Muscle of leg (tissue), 11 donors: ENCODE measurements around the gene SLC31A1. TPM values are rescaled to one million over a fixed set of nuclear protein-coding genes. Genes with fewer than 3 reads are reported as not detected.

Experiments
- DNase-seq: peaks from one replicate; pipeline ENCODE4 v3.0.0; 2013
- H3K27ac ChIP-seq: one replicate; pipeline ENCODE4 v1.5.1; 2013; ENCODE audit warnings: mild to moderate bottlenecking, low read length, control low read depth
- H3K27me3 ChIP-seq: one replicate; pipeline ENCODE4 v1.6.1; 2013; ENCODE audit warnings: low read length; ENCODE audit not compliant: control insufficient read depth, insufficient read depth
- H3K36me3 ChIP-seq: one replicate; pipeline ENCODE4 v1.6.1; 2013; ENCODE audit warnings: low read length; ENCODE audit not compliant: control insufficient read depth, insufficient read depth
- H3K4me1 ChIP-seq: one replicate; pipeline ENCODE4 v1.6.1; 2013; ENCODE audit warnings: low read length; ENCODE audit not compliant: control insufficient read depth, insufficient read depth
- H3K4me3 ChIP-seq: one replicate; pipeline ENCODE4 v1.5.1; 2013; ENCODE audit warnings: low read length, control low read depth
- H3K9me3 ChIP-seq: replicated peaks from 2 replicates; pipeline ENCODE4 v1.6.1; 2013; ENCODE audit warnings: low read depth, low read length; ENCODE audit not compliant: control insufficient read depth
- WGBS: methylation state at CpG from one replicate; pipeline ENCODE4 v1.1.5; 2013; ENCODE audit warnings: missing lambda C conversion rate; ENCODE audit not compliant: insufficient coverage; 5-methylcytosine and 5-hydroxymethylcytosine counted together
- polyA plus RNA-seq, 8 donors: library from polyadenylated mRNA; unstranded; fragments of 120-200 nt; gene quantifications; one replicate each; pipeline versions ENCODE4 v1.2.1 to v1.2.3, GENCODE V29; 2013; ENCODE audit warnings: inconsistent platforms in 1 of 8, low replicate concordance in 1 of 8; ENCODE audit not compliant: insufficient read length in 8 of 8, insufficient read depth in 1 of 8
- total RNA-seq: library from RNA; stranded (reverse); fragments of 120-200 nt; gene quantifications from one replicate; pipeline ENCODE4 v1.2.4, GENCODE V29; 2013

SLC31A1 gene
- total and polyA plus RNA-seq, 9 donors = 8.0 to 14.2 (median 10.1) TPM

GRCh38 chr9:113216406-113216805 is 4.9 kb upstream of the SLC31A1 start:
- no CpG with 5 or more reads among the region's 3 CpGs for WGBS
- no peak overlapping the region for H3K4me3 ChIP-seq
- H3K4me1 ChIP-seq = peaks cover 7% of the 10 kb centered on the region

GRCh38 chr9:113219186-113219936 is 2.0 kb upstream of the SLC31A1 start:
- no peak overlapping the region for H3K4me3 ChIP-seq
- WGBS = 80% methylated on average over 1 of the region's 3 CpGs
- peak overlapping the region; percentile 23 for H3K27ac ChIP-seq
- H3K36me3 ChIP-seq = no peaks in the 10 kb centered on the region
- peak; percentile 40 for DNase-seq
- peaks cover 18% of the 10 kb centered on the region for H3K4me1 ChIP-seq
- no peaks in the 10 kb centered on the region for H3K27me3 ChIP-seq
- peaks cover 2% of the 10 kb centered on the region for H3K9me3 ChIP-seq

More at GRCh38 chr9:113216406-113216805, 4.9 kb upstream of the SLC31A1 start:
- Histone ChIP-seq H3K27me3 (no peaks in the 10 kb centered on the region), H3K27ac (no peak overlapping the region), H3K9me3 (peaks cover 2% of the 10 kb centered on the region), H3K36me3 (no peaks in the 10 kb centered on the region)
- DNase-seq = no peak

GRCh38 chr9:113219969-113220368 is 1.4 kb upstream of the SLC31A1 start:
- Histone ChIP-seq H3K36me3 (no peaks in the 10 kb centered on the region), H3K27ac (peak overlapping the region; percentile 93), H3K4me1 (peaks cover 18% of the 10 kb centered on the region), H3K4me3 (peak overlapping the region; percentile 95), H3K9me3 (no peaks in the 10 kb centered on the region), H3K27me3 (no peaks in the 10 kb centered on the region)
- DNase-seq = peak; percentile 15
- no CpG with 5 or more reads among the region's 1 CpG for WGBS

GRCh38 chr9:113220467-113221002 is 809 bp upstream of the SLC31A1 start:
- no peak for DNase-seq
- Histone ChIP-seq H3K36me3 (no peaks in the 10 kb centered on the region), H3K27me3 (no peaks in the 10 kb centered on the region), H3K4me1 (peaks cover 18% of the 10 kb centered on the region), H3K27ac (peak overlapping the region; percentile 93), H3K4me3 (peak overlapping the region; percentile 95), H3K9me3 (no peaks in the 10 kb centered on the region)
- WGBS = 0% methylated on average over 7 of the region's 11 CpGs

GRCh38 chr9:113221800-113222481 is 597 bp downstream of the SLC31A1 start:
- peak; percentile 30 for DNase-seq
- WGBS = 7% methylated on average over 11 of the region's 20 CpGs
- Histone ChIP-seq H3K4me3 (peak overlapping the region; percentile 95), H3K27ac (peak overlapping the region; percentile 90), H3K9me3 (no peaks in the 10 kb centered on the region), H3K4me1 (peaks cover 18% of the 10 kb centered on the region), H3K36me3 (no peaks in the 10 kb centered on the region), H3K27me3 (no peaks in the 10 kb centered on the region)

- DNase-seq = peak; percentile 22
- peaks cover 18% of the 10 kb centered on the region for H3K4me1 ChIP-seq
- WGBS = 53% methylated on average over 4 of the region's 5 CpGs
These were observed 1.1 kb downstream of the SLC31A1 start for GRCh38 chr9:113222482-113222841.

GRCh38 chr9:113223963-113224362 is 2.6 kb downstream of the SLC31A1 start:
- Histone ChIP-seq H3K27ac (no peak overlapping the region), H3K36me3 (no peaks in the 10 kb centered on the region), H3K4me3 (no peak overlapping the region), H3K9me3 (no peaks in the 10 kb centered on the region), H3K4me1 (peaks cover 18% of the 10 kb centered on the region), H3K27me3 (no peaks in the 10 kb centered on the region)
- no CpG with 5 or more reads among the region's 2 CpGs for WGBS
- no peak for DNase-seq

More at GRCh38 chr9:113222482-113222841, 1.1 kb downstream of the SLC31A1 start:
- H3K27ac ChIP-seq = no peak overlapping the region
- H3K4me3 ChIP-seq = peak overlapping the region; percentile 95
- no peaks in the 10 kb centered on the region for H3K36me3 ChIP-seq
- H3K27me3 ChIP-seq = no peaks in the 10 kb centered on the region
- no peaks in the 10 kb centered on the region for H3K9me3 ChIP-seq

- no peaks in the 10 kb centered on the region for H3K9me3 ChIP-seq
These were observed 6.1 kb downstream of the SLC31A1 start for GRCh38 chr9:113227436-113227835.

GRCh38 chr9:113228130-113228665 is 6.9 kb downstream of the SLC31A1 start:
- no peaks in the 10 kb centered on the region for H3K9me3 ChIP-seq
- no peaks in the 10 kb centered on the region for H3K27me3 ChIP-seq
- DNase-seq = no peak
- no peak overlapping the region for H3K4me3 ChIP-seq
- H3K4me1 ChIP-seq = no peaks in the 10 kb centered on the region
- no peak overlapping the region for H3K27ac ChIP-seq
- no CpG with 5 or more reads among the region's 3 CpGs for WGBS
- no peaks in the 10 kb centered on the region for H3K36me3 ChIP-seq

More at GRCh38 chr9:113227436-113227835, 6.1 kb downstream of the SLC31A1 start:
- WGBS = no CpG with 5 or more reads among the region's 1 CpG
- Histone ChIP-seq H3K4me3 (no peak overlapping the region), H3K36me3 (no peaks in the 10 kb centered on the region), H3K27ac (no peak overlapping the region), H3K27me3 (no peaks in the 10 kb centered on the region), H3K4me1 (peaks cover 3% of the 10 kb centered on the region)
- no peak for DNase-seq

- no peaks in the 10 kb centered on the region for H3K4me1 ChIP-seq
- H3K27me3 ChIP-seq = no peaks in the 10 kb centered on the region
- WGBS = no CpG with 5 or more reads among the region's 2 CpGs
- H3K9me3 ChIP-seq = no peaks in the 10 kb centered on the region
- no peak overlapping the region for H3K4me3 ChIP-seq
- no peak for DNase-seq
- H3K27ac ChIP-seq = no peak overlapping the region
- no peaks in the 10 kb centered on the region for H3K36me3 ChIP-seq
These were observed 10.4 kb downstream of the SLC31A1 start for GRCh38 chr9:113231701-113232100.
